Stomach (tissue), 4 donors: ENCODE results near the gene ETV5.

Source experiments
- POLR2A ChIP-seq, 4 donors: fragments of 450-650 bp; IDR thresholded peaks; one replicate each; pipeline ENCODE4 v1.6.1; 2016; ENCODE audit warnings: antibody characterized with exemption in 4 of 4, control low read depth in 2 of 4, mild to moderate bottlenecking in 1 of 4, moderate library complexity in 1 of 4
- POLR2AphosphoS5 ChIP-seq, 3 donors: sonication (generic); formaldehyde crosslinking; IDR thresholded peaks; one replicate each; pipeline ENCODE4 v1.6.1; 2016; ENCODE audit warnings: antibody characterized with exemption in 3 of 3
- TF ChIP-seq, protein P1 (sequence below), 7 experiments: fragments of 450-650 bp in 4 of 7; fragments of 200-600 bp in 3 of 7; sonication (generic) in 3 of 7; IDR thresholded peaks; one replicate each; pipeline ENCODE4 v1.5.1; 2016 to 2019; ENCODE audit warnings: antibody characterized with exemption in 7 of 7, control low read depth in 2 of 7, mild to moderate bottlenecking in 1 of 7

GRCh38 chr3:186024210-186024609, 84.7 kb downstream of the ETV5 start:
- TF ChIP-seq, protein P1, sequence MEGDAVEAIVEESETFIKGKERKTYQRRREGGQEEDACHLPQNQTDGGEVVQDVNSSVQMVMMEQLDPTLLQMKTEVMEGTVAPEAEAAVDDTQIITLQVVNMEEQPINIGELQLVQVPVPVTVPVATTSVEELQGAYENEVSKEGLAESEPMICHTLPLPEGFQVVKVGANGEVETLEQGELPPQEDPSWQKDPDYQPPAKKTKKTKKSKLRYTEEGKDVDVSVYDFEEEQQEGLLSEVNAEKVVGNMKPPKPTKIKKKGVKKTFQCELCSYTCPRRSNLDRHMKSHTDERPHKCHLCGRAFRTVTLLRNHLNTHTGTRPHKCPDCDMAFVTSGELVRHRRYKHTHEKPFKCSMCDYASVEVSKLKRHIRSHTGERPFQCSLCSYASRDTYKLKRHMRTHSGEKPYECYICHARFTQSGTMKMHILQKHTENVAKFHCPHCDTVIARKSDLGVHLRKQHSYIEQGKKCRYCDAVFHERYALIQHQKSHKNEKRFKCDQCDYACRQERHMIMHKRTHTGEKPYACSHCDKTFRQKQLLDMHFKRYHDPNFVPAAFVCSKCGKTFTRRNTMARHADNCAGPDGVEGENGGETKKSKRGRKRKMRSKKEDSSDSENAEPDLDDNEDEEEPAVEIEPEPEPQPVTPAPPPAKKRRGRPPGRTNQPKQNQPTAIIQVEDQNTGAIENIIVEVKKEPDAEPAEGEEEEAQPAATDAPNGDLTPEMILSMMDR (IDR thresholded peaks at IDR 0.05): no peak
- no peak for TF ChIP-seq POLR2AphosphoS5 (IDR thresholded peaks at IDR 0.05)
- no peak for TF ChIP-seq POLR2A (IDR thresholded peaks at IDR 0.05)
